ENCODE measurements around the gene HOXC11.

HOXC11 gene

DNA sequence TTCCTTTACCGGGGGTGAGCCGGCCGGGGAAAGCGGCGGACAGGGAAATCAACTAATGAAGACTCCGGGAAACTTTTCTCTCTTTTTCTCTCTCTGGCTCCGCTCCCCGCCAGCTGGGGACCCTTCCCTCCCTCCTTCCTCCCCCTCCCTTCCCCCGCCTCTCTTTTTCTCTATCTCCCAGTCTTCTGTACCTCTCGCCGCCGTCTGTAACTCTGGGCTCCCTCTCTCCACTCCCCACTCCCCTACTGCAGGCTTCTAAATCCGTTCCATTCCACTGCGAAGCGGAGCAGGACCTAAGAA lies 6.9 kb upstream of the HOXC11 start:
- Histone ChIP-seq H3K4me3 (replicated peaks; ENCODE audit: insufficient read depth, low read length) (no peak overlapping the region), H3K27me3 (ENCODE audit: insufficient read depth, poor library complexity, severe bottlenecking) (peaks cover 100% of the 10 kb centered on the region), H3K27ac (replicated peaks) (no peak overlapping the region)
- no peak for DNase-seq (ENCODE audit: low read depth in 1 of 2, low spot score in 1 of 2)
- TF ChIP-seq GABPA (IDR thresholded peaks at IDR 0.05; ENCODE audit: low read depth) = no peak
- TF ChIP-seq SPI1 (IDR thresholded peaks at IDR 0.05; ENCODE audit: borderline replicate concordance, low read depth) = no peak
- TF ChIP-seq REST (IDR thresholded peaks at IDR 0.05; ENCODE audit: insufficient replicate concordance, low read depth) = no peak
- TF ChIP-seq CTCF (IDR thresholded peaks at IDR 0.05; ENCODE audit: insufficient read depth, low read length) = no peak
- no peak for TF ChIP-seq POLR2AphosphoS5 (IDR thresholded peaks at IDR 0.05; ENCODE audit: low read depth)

GRCh38 chr12:53966385-53967133 lies 6.4 kb upstream of the HOXC11 start:
- DNase-seq (ENCODE audit: low read depth in 1 of 2, low spot score in 1 of 2) = no peak
- Histone ChIP-seq H3K27me3 (ENCODE audit: insufficient read depth, poor library complexity, severe bottlenecking) (peaks cover 100% of the 10 kb centered on the region), H3K27ac (replicated peaks) (no peak overlapping the region), H3K4me3 (replicated peaks; ENCODE audit: insufficient read depth, low read length) (no peak overlapping the region)
- TF ChIP-seq POLR2AphosphoS5 (IDR thresholded peaks at IDR 0.05; ENCODE audit: low read depth) = no peak
- no peak for TF ChIP-seq GABPA (IDR thresholded peaks at IDR 0.05; ENCODE audit: low read depth)
- no peak for TF ChIP-seq CTCF (IDR thresholded peaks at IDR 0.05; ENCODE audit: insufficient read depth, low read length)
- no peak for TF ChIP-seq REST (IDR thresholded peaks at IDR 0.05; ENCODE audit: insufficient replicate concordance, low read depth)
- TF ChIP-seq SPI1 (IDR thresholded peaks at IDR 0.05; ENCODE audit: borderline replicate concordance, low read depth) = no peak

DNA sequence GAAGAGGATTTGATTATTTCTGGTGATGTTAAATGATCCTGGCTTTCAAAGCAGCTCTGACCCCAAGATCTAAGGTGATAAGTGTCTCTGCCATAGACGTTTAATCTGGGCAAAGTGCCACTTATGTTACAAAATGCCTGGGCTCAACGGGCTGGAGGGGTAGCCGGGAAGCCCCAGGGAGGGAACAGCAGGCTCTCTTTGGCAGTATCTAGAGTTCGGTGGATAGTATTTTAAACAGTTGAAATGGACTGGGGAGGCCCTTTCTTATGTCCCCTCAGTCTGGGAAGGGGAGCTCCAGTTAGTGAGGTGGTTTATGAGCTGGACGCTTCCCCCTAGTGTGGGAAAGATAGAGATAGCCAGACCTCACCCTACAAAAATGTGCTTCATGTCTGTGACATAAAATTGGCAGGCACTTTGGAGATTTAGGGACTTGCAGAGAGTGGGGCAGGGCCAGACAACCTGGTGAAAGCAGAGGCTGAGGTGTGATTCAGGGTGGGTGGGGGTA lies 5.5 kb upstream of the HOXC11 start:
- no peak overlapping the region for H3K4me3 ChIP-seq (replicated peaks; ENCODE audit: insufficient read depth, low read length)
- H3K27ac ChIP-seq (replicated peaks) = no peak overlapping the region
- H3K27me3 ChIP-seq (ENCODE audit: insufficient read depth, poor library complexity, severe bottlenecking) = peaks cover 100% of the 10 kb centered on the region
- TF ChIP-seq POLR2AphosphoS5 (IDR thresholded peaks at IDR 0.05; ENCODE audit: low read depth) (no peak), CTCF (IDR thresholded peaks at IDR 0.05; ENCODE audit: insufficient read depth, low read length) (no peak), SPI1 (IDR thresholded peaks at IDR 0.05; ENCODE audit: borderline replicate concordance, low read depth) (no peak), GABPA (IDR thresholded peaks at IDR 0.05; ENCODE audit: low read depth) (no peak), REST (IDR thresholded peaks at IDR 0.05; ENCODE audit: insufficient replicate concordance, low read depth) (no peak)
- DNase-seq (ENCODE audit: low read depth in 1 of 2, low spot score in 1 of 2) = no peak
